Smooth muscle cell (in vitro differentiated cells): ENCODE results near the gene SLC27A4. TPM values are rescaled to one million over a fixed set of nuclear protein-coding genes. Genes with fewer than 3 reads are reported as not detected.

Experiments
- DNase-seq: peaks from one replicate; lab custom pipeline; 2025; ENCODE audit not compliant: unreplicated experiment; lab: John Stamatoyannopoulos, UW
- H2AFZ ChIP-seq: fragments of 200-600 bp; sonication (generic); 2 replicates; pipeline ENCODE4 v1.6.0; 2016; ENCODE audit warnings: antibody characterized with exemption, low read depth, mild to moderate bottlenecking
- H3F3A ChIP-seq: fragments of 200-600 bp; sonication (generic); 2 replicates; pipeline ENCODE4 v1.6.0; 2017; ENCODE audit warnings: antibody characterized with exemption, low read depth
- H3K27ac ChIP-seq: fragments of 200-600 bp; sonication (generic); 2 replicates; pipeline ENCODE4 v1.5.1; 2016; ENCODE audit warnings: low read depth, mild to moderate bottlenecking
- H3K27me3 ChIP-seq: fragments of 200-600 bp; sonication (generic); 2 replicates; pipeline ENCODE4 v1.6.1; 2016; ENCODE audit warnings: low read depth, mild to moderate bottlenecking
- H3K36me3 ChIP-seq: fragments of 200-600 bp; sonication (generic); 2 replicates; pipeline ENCODE4 v1.5.1; 2016; ENCODE audit warnings: low read depth
- H3K4me1 ChIP-seq: fragments of 200-600 bp; sonication (generic); 2 replicates; pipeline ENCODE4 v1.5.1; 2016; ENCODE audit warnings: low read depth
- H3K4me2 ChIP-seq: fragments of 200-600 bp; sonication (generic); 2 replicates; pipeline ENCODE4 v1.6.0; 2016; ENCODE audit warnings: mild to moderate bottlenecking
- H3K4me3 ChIP-seq: fragments of 200-600 bp; sonication (generic); 2 replicates; pipeline ENCODE4 v1.5.1; 2016; ENCODE audit warnings: mild to moderate bottlenecking
- H3K79me2 ChIP-seq: fragments of 200-600 bp; sonication (generic); 2 replicates; pipeline ENCODE4 v1.6.0; 2016; ENCODE audit warnings: low read depth, mild to moderate bottlenecking
- H3K9ac ChIP-seq: fragments of 200-600 bp; sonication (generic); 2 replicates; pipeline ENCODE4 v1.6.0; 2016; ENCODE audit warnings: low read depth
- H3K9me3 ChIP-seq: fragments of 200-600 bp; sonication (generic); replicated peaks from 2 replicates; pipeline ENCODE4 v1.5.1; 2016; ENCODE audit warnings: low read depth
- H4K20me1 ChIP-seq: fragments of 200-600 bp; sonication (generic); 2 replicates; pipeline ENCODE4 v1.6.0; 2016; ENCODE audit warnings: low read depth
- WGBS: methylation state at CpG from one replicate; pipeline ENCODE4 v1.1.7; 2016; ENCODE audit warnings: low lambda C conversion rate; 5-methylcytosine and 5-hydroxymethylcytosine counted together
- polyA plus RNA-seq: library from polyadenylated mRNA; unstranded; fragments of >200 nt; fragmentation: Nextera tagmentation; extraction: Ambion mirVana; gene quantifications from 2 replicates; pipeline ENCODE4 v1.2.1, GENCODE V29; 2016
- total RNA-seq: library from RNA; depleted of rRNA; stranded (reverse); fragments of >200 nt; gene quantifications from 2 replicates; pipeline ENCODE4 v1.2.3, GENCODE V29; 2014
- TF ChIP-seq, protein P1 (sequence below): fragments of 200-600 bp; sonication (generic); IDR thresholded peaks from 2 replicates; pipeline ENCODE4 v1.5.1; 2017; ENCODE audit warnings: borderline replicate concordance, mild to moderate bottlenecking, antibody characterized with exemption; ENCODE audit not compliant: insufficient read depth, poor library complexity, severe bottlenecking

SLC27A4 gene
- total and polyA plus RNA-seq, 2 experiments from 2014 or later: 10.3 to 10.4 TPM

DNA sequence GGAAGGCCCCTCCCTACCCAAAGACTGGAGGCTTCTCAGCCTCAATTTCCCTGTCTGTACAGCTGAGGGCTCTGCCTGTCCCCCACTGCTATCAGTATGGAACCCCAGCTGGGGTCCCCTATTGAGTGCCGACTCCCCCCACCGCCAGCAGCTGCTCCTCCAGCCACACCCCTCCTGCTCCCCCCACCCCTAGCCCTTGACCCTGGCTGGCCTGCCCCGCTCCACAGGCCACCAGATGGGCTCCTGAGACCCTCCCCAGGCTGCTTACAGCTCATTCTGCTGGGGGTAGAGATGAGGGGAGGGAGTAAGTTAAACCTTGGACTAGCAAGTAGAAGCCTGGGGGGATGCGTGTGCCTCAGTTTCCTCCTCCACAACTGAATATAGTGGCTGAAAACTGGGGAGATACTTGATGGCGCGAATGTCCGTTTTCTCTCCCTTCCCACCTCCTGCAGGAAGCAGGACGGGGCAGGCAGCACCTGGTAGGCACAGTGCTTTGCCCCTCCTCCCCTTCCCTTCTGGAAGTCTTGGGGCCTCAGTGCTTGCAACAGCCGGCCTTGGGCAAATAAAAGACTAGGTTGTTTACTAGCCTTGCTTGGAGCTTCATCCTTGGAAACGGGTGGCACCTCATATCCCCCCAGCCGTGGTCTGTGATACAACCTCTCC, 50.0 kb downstream of the SLC27A4 start:
- Histone ChIP-seq H3K9me3 (no peaks in the 10 kb centered on the region), H3K9ac (no peak overlapping the region), H2AFZ (no peak overlapping the region), H3K4me3 (no peak overlapping the region), H4K20me1 (peaks cover 74% of the 10 kb centered on the region), H3F3A (no peaks in the 10 kb centered on the region), H3K79me2 (no peaks in the 10 kb centered on the region), H3K27ac (no peak overlapping the region), H3K27me3 (peaks cover 69% of the 10 kb centered on the region), H3K4me1 (peaks cover 19% of the 10 kb centered on the region), H3K4me2 (no peak overlapping the region), H3K36me3 (peaks cover 3% of the 10 kb centered on the region)
- DNase-seq: no peak
- TF ChIP-seq, protein P1, sequence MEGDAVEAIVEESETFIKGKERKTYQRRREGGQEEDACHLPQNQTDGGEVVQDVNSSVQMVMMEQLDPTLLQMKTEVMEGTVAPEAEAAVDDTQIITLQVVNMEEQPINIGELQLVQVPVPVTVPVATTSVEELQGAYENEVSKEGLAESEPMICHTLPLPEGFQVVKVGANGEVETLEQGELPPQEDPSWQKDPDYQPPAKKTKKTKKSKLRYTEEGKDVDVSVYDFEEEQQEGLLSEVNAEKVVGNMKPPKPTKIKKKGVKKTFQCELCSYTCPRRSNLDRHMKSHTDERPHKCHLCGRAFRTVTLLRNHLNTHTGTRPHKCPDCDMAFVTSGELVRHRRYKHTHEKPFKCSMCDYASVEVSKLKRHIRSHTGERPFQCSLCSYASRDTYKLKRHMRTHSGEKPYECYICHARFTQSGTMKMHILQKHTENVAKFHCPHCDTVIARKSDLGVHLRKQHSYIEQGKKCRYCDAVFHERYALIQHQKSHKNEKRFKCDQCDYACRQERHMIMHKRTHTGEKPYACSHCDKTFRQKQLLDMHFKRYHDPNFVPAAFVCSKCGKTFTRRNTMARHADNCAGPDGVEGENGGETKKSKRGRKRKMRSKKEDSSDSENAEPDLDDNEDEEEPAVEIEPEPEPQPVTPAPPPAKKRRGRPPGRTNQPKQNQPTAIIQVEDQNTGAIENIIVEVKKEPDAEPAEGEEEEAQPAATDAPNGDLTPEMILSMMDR: no peak
- WGBS: 96% methylated on average over 11 of the region's 11 CpGs

DNA sequence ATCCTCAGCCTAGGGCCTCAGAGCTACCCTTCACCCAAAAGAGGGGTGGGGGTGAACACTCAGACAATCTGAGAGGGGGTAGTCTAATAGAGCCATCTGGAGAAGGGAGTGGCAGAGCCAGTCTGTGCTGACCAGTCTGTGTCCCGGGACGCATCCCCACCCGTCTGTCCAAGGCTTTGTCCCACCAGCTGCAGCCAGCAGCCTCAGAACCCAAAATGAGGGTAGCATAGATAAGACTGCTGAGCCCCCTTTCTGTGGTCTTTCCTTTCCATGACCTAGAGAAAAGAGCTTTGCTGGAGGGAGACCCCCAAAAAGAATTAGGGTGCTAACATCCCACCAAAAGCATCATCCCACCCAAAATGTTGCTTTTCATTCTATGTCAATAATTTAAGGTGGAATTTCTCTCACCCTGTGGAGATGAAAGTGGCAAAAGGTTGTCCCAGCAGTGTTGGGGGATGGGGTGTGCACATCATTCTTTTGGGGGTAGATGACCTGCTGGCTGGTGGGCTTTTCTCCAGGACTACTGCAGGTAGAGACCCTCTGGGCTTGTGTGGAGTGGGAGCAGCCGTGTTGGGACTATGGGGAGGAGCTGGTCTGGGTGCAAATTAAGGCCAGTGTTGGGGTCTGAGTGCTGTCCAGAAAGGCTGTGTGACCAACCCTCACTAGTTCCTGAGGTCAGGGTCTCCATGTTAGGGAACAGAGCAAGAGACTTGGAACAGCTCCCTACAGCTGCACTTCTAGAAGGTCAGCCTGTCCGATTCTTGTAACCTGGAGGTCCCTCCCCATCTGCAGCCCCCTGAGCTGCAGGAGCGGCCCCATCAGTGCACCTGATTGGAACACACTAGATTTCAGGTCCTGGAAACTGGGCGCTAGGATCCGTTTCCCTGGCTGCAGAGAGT, 50.7 kb downstream of the SLC27A4 start:
- H3K4me1 ChIP-seq: peaks cover 19% of the 10 kb centered on the region
- H3K27me3 ChIP-seq: peaks cover 77% of the 10 kb centered on the region
- H3F3A ChIP-seq: no peaks in the 10 kb centered on the region
- TF ChIP-seq, protein P1: no peak
- no peak overlapping the region for H2AFZ ChIP-seq
- H3K4me3 ChIP-seq: no peak overlapping the region
- H3K9ac ChIP-seq: no peak overlapping the region
- H3K4me2 ChIP-seq: no peak overlapping the region
- peaks cover 3% of the 10 kb centered on the region for H3K36me3 ChIP-seq
- H4K20me1 ChIP-seq: peaks cover 66% of the 10 kb centered on the region
- WGBS: 84% methylated on average over 8 of the region's 8 CpGs
- H3K79me2 ChIP-seq: no peaks in the 10 kb centered on the region
- DNase-seq: no peak
- H3K27ac ChIP-seq: no peak overlapping the region
- H3K9me3 ChIP-seq: no peaks in the 10 kb centered on the region

DNA sequence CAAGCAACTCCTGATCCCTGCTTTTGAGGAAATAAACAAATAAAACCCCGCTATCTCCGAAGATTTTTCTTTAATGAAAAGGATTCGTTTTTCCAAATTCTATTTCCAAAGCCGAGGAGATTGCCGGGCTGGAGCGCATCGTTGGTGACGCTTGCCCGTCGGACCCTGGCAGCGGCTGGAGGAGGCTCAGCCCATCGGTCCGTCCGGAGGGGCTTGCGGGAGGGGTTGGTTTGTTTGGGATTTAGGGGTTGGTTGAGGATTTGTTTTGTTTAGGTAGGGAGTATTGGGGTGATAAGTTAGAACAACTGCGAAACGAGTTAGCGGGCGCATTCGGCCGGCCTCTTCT, 51.6 kb downstream of the SLC27A4 start:
- 20% methylated on average over 21 of the region's 21 CpGs for WGBS
- peaks cover 85% of the 10 kb centered on the region for H3K27me3 ChIP-seq
- H3F3A ChIP-seq: no peaks in the 10 kb centered on the region
- H3K9me3 ChIP-seq: no peaks in the 10 kb centered on the region
- H3K79me2 ChIP-seq: no peaks in the 10 kb centered on the region
- H3K4me3 ChIP-seq: no peak overlapping the region
- no peak overlapping the region for H2AFZ ChIP-seq
- H3K9ac ChIP-seq: no peak overlapping the region
- DNase-seq: no peak
- peaks cover 57% of the 10 kb centered on the region for H4K20me1 ChIP-seq
- H3K4me1 ChIP-seq: peaks cover 19% of the 10 kb centered on the region
- TF ChIP-seq, protein P1: no peak
- no peak overlapping the region for H3K4me2 ChIP-seq
- H3K27ac ChIP-seq: no peak overlapping the region
- peaks cover 3% of the 10 kb centered on the region for H3K36me3 ChIP-seq
